MCF 10A (cell line): ENCODE measurements around the gene ZNF469. TPM values are rescaled to one million over a fixed set of nuclear protein-coding genes. Genes with fewer than 3 reads are reported as not detected.

ENCODE experiments used
- BruUV-seq: library from RNA; stranded (reverse); fragments of 400-500 nt; replicated peaks from 2 replicates; lab custom pipeline; 2021; lab: Mats Ljungman, UMichigan
- CTCF ChIA-PET: fragments of 300-600 bp; sonication (Branson Sonifier 250); formaldehyde crosslinking; extraction: SDS; loops from one replicate; lab custom pipeline; 2021; ENCODE audit warnings: antibody characterized with exemption, inconsistent platforms; lab: Yijun Ruan, JAX
- POLR2A ChIA-PET: fragments of 300-600, 350-650 bp; sonication (Branson Sonifier 250); formaldehyde crosslinking; extraction: SDS; loops from one replicate; lab custom pipeline; 2020; ENCODE audit warnings: antibody characterized with exemption, inconsistent platforms; lab: Yijun Ruan, JAX
- DNase-seq: peaks from one replicate; pipeline ENCODE4 v3.0.0-alpha.2; 2018; ENCODE audit not compliant: unreplicated experiment
- H3K27ac Mint-ChIP-seq: one replicate; pipeline ENCODE4 v1.8.0; 2022; ENCODE audit warnings: mild to moderate bottlenecking, low read depth, mixed read lengths; ENCODE audit not compliant: unreplicated experiment
- H3K27me3 Mint-ChIP-seq: one replicate; pipeline ENCODE4 v1.8.0; 2022; ENCODE audit warnings: mixed read lengths; ENCODE audit not compliant: insufficient read depth, unreplicated experiment
- H3K36me3 Mint-ChIP-seq: one replicate; pipeline ENCODE4 v1.8.0; 2022; ENCODE audit warnings: mild to moderate bottlenecking, moderate library complexity, mixed read lengths; ENCODE audit not compliant: insufficient read depth, unreplicated experiment
- H3K4me1 Mint-ChIP-seq: one replicate; pipeline ENCODE4 v1.8.0; 2022; ENCODE audit warnings: mixed read lengths; ENCODE audit not compliant: insufficient read depth, unreplicated experiment
- H3K4me3 Mint-ChIP-seq: one replicate; pipeline ENCODE4 v1.8.0; 2022; ENCODE audit warnings: mild to moderate bottlenecking, moderate library complexity, mixed read lengths; ENCODE audit not compliant: unreplicated experiment
- H3K9me3 Mint-ChIP-seq: one replicate; pipeline ENCODE4 v1.8.0; 2022; ENCODE audit warnings: mixed read lengths; ENCODE audit not compliant: unreplicated experiment
- CTCF ChIP-seq: fragments of 200-600 bp; IDR thresholded peaks from one replicate; pipeline ENCODE4 v1.8.0; 2022; ENCODE audit warnings: antibody characterized with exemption, mild to moderate bottlenecking; ENCODE audit not compliant: unreplicated experiment
- intact Hi-C: fragments of 100-400 bp; cut with micrococcal nuclease; formaldehyde crosslinking; loops from 2 replicates; pipeline ENCODE4 v1.14.1; 2022
- total RNA-seq: library from RNA; stranded (reverse); gene quantifications from 2 replicates; pipeline ENCODE4 v1.2.3, GENCODE V29; 2022

ZNF469 gene
- total RNA-seq, 1 experiment from 2014 or later = not detected

DNA sequence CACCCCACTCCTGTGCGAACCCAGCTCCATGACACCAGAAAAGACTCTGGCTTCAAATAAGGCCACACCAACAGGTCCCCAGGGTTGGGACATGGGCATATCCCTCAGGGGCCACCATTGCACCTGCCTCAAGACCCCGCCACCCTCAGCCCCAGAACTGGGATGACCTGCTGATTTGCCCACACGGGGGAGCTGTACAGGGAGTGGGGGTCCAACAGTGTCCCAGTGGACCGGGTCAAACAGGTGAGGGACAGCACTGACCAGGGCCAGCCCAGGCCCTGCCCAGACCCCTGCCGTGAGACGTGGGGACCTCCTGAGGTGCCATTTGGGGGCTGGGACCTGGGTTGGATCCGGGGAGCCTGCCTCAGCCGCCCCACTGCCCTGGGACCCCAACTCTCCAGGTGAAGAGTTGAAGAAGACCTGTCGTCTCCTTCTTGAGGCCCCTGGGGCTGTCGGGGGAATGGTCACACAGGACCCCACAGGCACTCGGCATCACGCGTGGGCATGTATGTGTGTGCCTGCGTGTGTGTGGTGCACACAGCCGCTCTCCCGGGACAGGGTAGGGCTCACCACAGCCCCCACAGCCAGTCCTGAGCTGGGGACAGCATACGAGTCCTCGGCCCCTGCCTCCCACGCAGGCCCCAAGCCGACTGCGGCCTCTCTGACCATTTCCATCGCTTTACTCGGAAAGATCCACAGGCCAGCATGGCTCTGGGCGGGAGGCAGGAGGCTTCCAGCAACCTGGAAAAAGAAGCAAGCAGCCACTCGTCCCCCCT is 34.2 kb upstream of the ZNF469 start:
- ChIA-PET POLR2A (no interaction called here), CTCF (no interaction called here)
- intact Hi-C loops = no loop called here
- Mint-ChIP-seq H3K36me3 (no peaks in the 10 kb centered on the region), H3K4me1 (no peaks in the 10 kb centered on the region), H3K27me3 (no peaks in the 10 kb centered on the region), H3K4me3 (no peak overlapping the region), H3K27ac (no peak overlapping the region), H3K9me3 (no peaks in the 10 kb centered on the region)
- no peak for TF ChIP-seq CTCF
- no TSS peak for BruUV-seq
- DNase-seq = no peak

DNA sequence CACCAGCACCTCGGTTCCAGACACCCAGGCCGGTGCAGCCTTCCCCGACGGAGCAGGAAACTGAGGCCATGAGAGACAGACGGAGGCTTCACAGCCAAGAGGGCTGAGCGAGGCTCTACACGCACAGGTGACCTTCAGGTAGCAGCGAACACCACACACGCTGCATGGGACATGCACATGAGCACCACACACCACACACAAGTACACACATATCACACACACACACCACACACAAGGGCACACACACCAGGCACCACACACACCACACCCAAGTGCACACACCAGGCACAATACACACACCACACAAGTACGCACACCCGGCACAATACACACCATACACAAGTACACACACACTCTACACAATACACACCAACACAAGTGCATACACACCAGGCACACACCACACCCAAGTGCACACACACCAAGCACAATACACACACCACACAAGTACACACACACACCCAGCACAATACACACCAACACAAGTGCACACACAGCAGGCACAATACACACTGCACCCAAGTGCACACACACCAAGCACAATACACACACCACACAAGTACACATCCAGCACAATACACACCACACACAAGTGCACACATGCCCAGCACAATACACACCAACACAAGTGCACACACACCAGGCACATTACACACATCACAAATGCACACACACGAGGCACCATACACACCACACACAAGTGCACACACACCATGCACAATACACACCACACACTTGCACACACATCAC is 33.4 kb upstream of the ZNF469 start:
- ChIA-PET CTCF (no interaction called here), POLR2A (no interaction called here)
- H3K27me3 Mint-ChIP-seq = no peaks in the 10 kb centered on the region
- intact Hi-C loops = no loop called here
- no peaks in the 10 kb centered on the region for H3K9me3 Mint-ChIP-seq
- H3K4me1 Mint-ChIP-seq = no peaks in the 10 kb centered on the region
- no peak for TF ChIP-seq CTCF
- no peak for DNase-seq
- H3K36me3 Mint-ChIP-seq = no peaks in the 10 kb centered on the region
- no peak overlapping the region for H3K4me3 Mint-ChIP-seq
- BruUV-seq = no TSS peak
- H3K27ac Mint-ChIP-seq = no peak overlapping the region

DNA sequence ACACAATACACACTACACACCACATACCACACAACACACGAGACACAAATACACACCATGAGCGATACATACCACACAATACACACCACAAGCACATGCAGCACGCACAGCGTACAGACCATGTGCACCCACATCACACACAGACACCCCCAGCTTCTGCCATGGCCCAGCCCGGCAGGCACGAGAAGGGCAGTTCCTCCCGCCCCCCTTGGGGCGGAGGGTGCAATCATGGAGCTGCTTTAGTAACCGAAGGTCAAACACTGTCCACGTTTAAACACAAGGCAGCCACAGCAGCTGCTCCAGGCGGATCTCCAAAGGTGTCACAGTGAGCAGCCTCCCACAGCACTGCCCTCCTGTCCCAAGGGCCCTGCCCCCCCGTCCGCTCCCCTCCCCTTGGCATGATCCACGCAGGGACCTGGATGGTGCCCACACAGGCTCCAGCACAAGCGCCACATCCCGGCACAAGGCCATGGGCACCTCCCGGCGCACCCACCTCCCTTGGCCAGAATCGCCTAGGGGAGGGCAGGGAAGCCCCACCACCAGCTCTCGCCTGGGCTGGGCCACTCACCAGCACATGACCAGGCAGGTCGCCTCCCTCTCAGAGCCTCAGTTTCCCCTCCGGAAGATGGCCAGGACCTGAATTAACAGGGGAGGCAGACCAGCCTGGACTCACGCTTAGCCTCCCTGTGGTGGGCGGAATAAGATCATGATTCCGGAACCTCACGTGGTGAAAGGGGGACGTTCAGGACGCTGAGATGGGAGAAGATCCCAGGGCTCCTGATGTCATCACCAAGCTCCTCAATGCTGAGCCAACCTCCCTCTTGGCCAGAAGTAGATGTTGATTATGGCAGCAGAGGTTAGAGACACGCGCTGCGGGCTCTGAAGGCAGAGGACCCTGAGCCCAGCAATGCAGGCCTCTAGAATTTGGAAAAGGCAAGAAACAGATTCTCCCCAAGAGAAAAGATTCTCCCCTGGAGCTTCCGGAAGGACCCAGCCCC is 32.6 kb upstream of the ZNF469 start:
- ChIA-PET CTCF (no interaction called here), POLR2A (no interaction called here)
- TF ChIP-seq CTCF = no peak
- Mint-ChIP-seq H3K4me3 (no peak overlapping the region), H3K4me1 (no peaks in the 10 kb centered on the region), H3K36me3 (no peaks in the 10 kb centered on the region), H3K9me3 (no peaks in the 10 kb centered on the region), H3K27me3 (no peaks in the 10 kb centered on the region), H3K27ac (no peak overlapping the region)
- intact Hi-C loops = no loop called here
- no peak for DNase-seq
- BruUV-seq = no TSS peak
